A673 (cell line): ENCODE measurements around the gene ASAP2. TPM values are rescaled to one million over a fixed set of nuclear protein-coding genes. Genes with fewer than 3 reads are reported as not detected.

Experiments used
- BruUV-seq: library from RNA; stranded (reverse); fragments of 400-500 nt; replicated peaks from 2 replicates; lab custom pipeline; 2021; lab: Mats Ljungman, UMichigan
- CTCF ChIA-PET: fragments of 300-600 bp; sonication (Branson Sonifier 250); formaldehyde crosslinking; loops from one replicate; lab custom pipeline; 2022; ENCODE audit warnings: antibody characterized with exemption; lab: Charles Lee
- POLR2A ChIA-PET: fragments of 300-600 bp; sonication (Branson Sonifier 250); formaldehyde crosslinking; loops from one replicate; lab custom pipeline; 2022; ENCODE audit warnings: antibody characterized with exemption; ENCODE audit not compliant: low non-redundant PET; lab: Charles Lee
- DNase-seq: peaks from one replicate; pipeline ENCODE4 v3.0.0-alpha.2; 2015; ENCODE audit warnings: low spot score
- H3K27ac ChIP-seq: fragments of 200-600 bp; sonication (generic); 2 replicates; pipeline ENCODE4 v1.5.1; 2016; ENCODE audit warnings: mixed run types, low read depth, mild to moderate bottlenecking, mixed read lengths, antibody characterized with exemption, low read length; ENCODE audit not compliant: poor library complexity, severe bottlenecking
- H3K27me3 ChIP-seq: fragments of 200-600 bp; sonication (generic); replicated peaks from 2 replicates; pipeline ENCODE4 v1.6.1; 2017; ENCODE audit warnings: mixed run types, low read depth, mild to moderate bottlenecking, mixed read lengths, antibody characterized with exemption, low read length; ENCODE audit not compliant: insufficient read depth, poor library complexity
- H3K36me3 ChIP-seq: fragments of 200-600 bp; sonication (generic); 2 replicates; pipeline ENCODE4 v1.6.1; 2016; ENCODE audit warnings: mixed run types, mild to moderate bottlenecking, mixed read lengths, antibody characterized with exemption, low read length; ENCODE audit not compliant: insufficient read depth, poor library complexity, severe bottlenecking
- H3K4me1 ChIP-seq: fragments of 200-600 bp; sonication (generic); 2 replicates; pipeline ENCODE4 v1.6.1; 2017; ENCODE audit warnings: mixed run types, mild to moderate bottlenecking, mixed read lengths, antibody characterized with exemption, low read length; ENCODE audit not compliant: insufficient read depth, poor library complexity, severe bottlenecking
- H3K4me3 ChIP-seq: fragments of 200-600 bp; sonication (generic); 2 replicates; pipeline ENCODE4 v1.5.1; 2016; ENCODE audit warnings: low read depth, mixed run types, mild to moderate bottlenecking, mixed read lengths, low read length; ENCODE audit not compliant: poor library complexity, severe bottlenecking
- H3K9me3 ChIP-seq: fragments of 200-600 bp; sonication (generic); 2 replicates; pipeline ENCODE4 v1.6.1; 2016; ENCODE audit warnings: mixed run types, low read depth, mild to moderate bottlenecking, mixed read lengths, antibody characterized with exemption, low read length; ENCODE audit not compliant: poor library complexity, severe bottlenecking
- CTCF ChIP-seq: fragments of 300-800, 200-600 bp; sonication (generic); conservative IDR thresholded peaks from 2 replicates; pipeline ENCODE4 v1.5.1; 2017; ENCODE audit warnings: low read depth, mild to moderate bottlenecking, antibody characterized with exemption, low read length, moderate library complexity, mixed read lengths
- EZH2 ChIP-seq: fragments of 200-600 bp; sonication (generic); IDR thresholded peaks from 2 replicates; pipeline ENCODE4 v1.6.1; 2017; ENCODE audit warnings: borderline replicate concordance, low read depth, mild to moderate bottlenecking, mixed read lengths, antibody characterized with exemption, low read length; ENCODE audit not compliant: poor library complexity, severe bottlenecking
- intact Hi-C: fragments of 100-400 bp; cut with micrococcal nuclease; formaldehyde crosslinking; loops from one replicate; pipeline ENCODE4 v1.10.0; 2022; ENCODE audit not compliant: unreplicated experiment
- total RNA-seq: library from RNA; stranded (reverse); gene quantifications from 2 replicates; pipeline ENCODE4 v1.2.3, GENCODE V29; 2021

Gene ASAP2
- total RNA-seq, 1 experiment from 2014 or later = 46.8 TPM

- Histone ChIP-seq H3K4me1 (peaks cover 12% of the 10 kb centered on the region), H3K27ac (no peak overlapping the region), H3K4me3 (no peak overlapping the region), H3K9me3 (no peaks in the 10 kb centered on the region), H3K36me3 (peaks cover 16% of the 10 kb centered on the region), H3K27me3 (no peaks in the 10 kb centered on the region)
- no peak for DNase-seq
- POLR2A ChIA-PET = no interaction called here
- CTCF ChIA-PET = no interaction called here
- intact Hi-C loops = no loop called here
- no TSS peak for BruUV-seq
- no peak for TF ChIP-seq CTCF
- TF ChIP-seq EZH2 = no peak
These were observed 116.0 kb downstream of the ASAP2 start for GRCh38 chr2:9322576-9322975.

GRCh38 chr2:9325428-9325827, 118.8 kb downstream of the ASAP2 start:
- H3K27me3 ChIP-seq = no peaks in the 10 kb centered on the region
- H3K4me1 ChIP-seq = peaks cover 14% of the 10 kb centered on the region
- POLR2A ChIA-PET = no interaction called here
- H3K27ac ChIP-seq = no peak overlapping the region
- intact Hi-C loops = no loop called here
- DNase-seq = no peak
- CTCF ChIA-PET = no interaction called here
- H3K36me3 ChIP-seq = peaks cover 16% of the 10 kb centered on the region
- BruUV-seq = no TSS peak
- H3K4me3 ChIP-seq = no peak overlapping the region
- no peaks in the 10 kb centered on the region for H3K9me3 ChIP-seq
- TF ChIP-seq EZH2 (no peak), CTCF (no peak)

GRCh38 chr2:9326975-9327374, 120.4 kb downstream of the ASAP2 start:
- TF ChIP-seq CTCF (no peak), EZH2 (no peak)
- H3K27me3 ChIP-seq = no peaks in the 10 kb centered on the region
- H3K4me1 ChIP-seq = peaks cover 14% of the 10 kb centered on the region
- intact Hi-C loops = no loop called here
- H3K36me3 ChIP-seq = peaks cover 16% of the 10 kb centered on the region
- POLR2A ChIA-PET = no interaction called here
- peak overlapping the region; percentile 13 for H3K27ac ChIP-seq
- CTCF ChIA-PET = no interaction called here
- H3K9me3 ChIP-seq = no peaks in the 10 kb centered on the region
- DNase-seq = peak; percentile 43
- BruUV-seq = no TSS peak
- H3K4me3 ChIP-seq = no peak overlapping the region
